Peyer's patch (tissue), 4 donors: ENCODE data around the gene ZNF813. TPM values are rescaled to one million over a fixed set of nuclear protein-coding genes. Genes with fewer than 3 reads are reported as not detected.

ENCODE experiments used
- DNase-seq, 3 donors: peaks; one replicate each; pipeline ENCODE4 v3.0.0-alpha.2; 2017 to 2019
- H3K27ac ChIP-seq, 4 donors: fragments of 200-600 bp; sonication (generic); one replicate each; pipeline ENCODE4 v1.5.1; 2016 to 2019
- H3K27me3 ChIP-seq, 2 donors: fragments of 200-600 bp; sonication (generic); one replicate each; pipeline ENCODE4 v1.5.1; 2019
- H3K36me3 ChIP-seq, 3 donors: fragments of 200-600 bp; sonication (generic); one replicate each; pipeline ENCODE4 v1.5.1; 2016 to 2019
- H3K4me1 ChIP-seq, 4 donors: fragments of 200-600 bp; sonication (generic); one replicate each; pipeline ENCODE4 v1.5.1; 2016 to 2019
- H3K4me3 ChIP-seq, 4 donors: fragments of 200-600 bp; sonication (generic); 1 replicate in 3 of 4; 2 replicates in 1 of 4; pipeline ENCODE4 v1.5.1; 2016 to 2019; ENCODE audit warnings: mild to moderate bottlenecking in 1 of 4
- H3K9me3 ChIP-seq, 4 donors: fragments of 200-600 bp; sonication (generic); one replicate each; pipeline ENCODE4 v1.5.1; 2016 to 2019; ENCODE audit warnings: mild to moderate bottlenecking in 1 of 4
- CTCF ChIP-seq, 6 experiments: fragments of 450-650 bp in 4 of 6; fragments of 200-600 bp in 2 of 6; sonication (generic) in 1 of 6; IDR thresholded peaks; one replicate each; pipeline ENCODE4 v1.5.1; 2017 to 2019; ENCODE audit warnings: antibody characterized with exemption in 6 of 6, mild to moderate bottlenecking in 3 of 6, moderate library complexity in 1 of 6
- POLR2A ChIP-seq, 2 donors: fragments of 450-650 bp; IDR thresholded peaks; one replicate each; pipeline ENCODE4 v1.5.1; 2017; ENCODE audit warnings: antibody characterized with exemption in 2 of 2, mild to moderate bottlenecking in 2 of 2, moderate library complexity in 2 of 2
- total RNA-seq, 4 donors: library from RNA; depleted of rRNA; stranded (reverse); fragments of >200 nt; gene quantifications; one replicate each; pipeline ENCODE4 v1.1.0, GENCODE V29; 2016

ZNF813 gene
- total RNA-seq, 4 donors from 2014 or later = 3.0 to 27.2 (median 5.8) TPM

GRCh38 chr19:53506728-53507127 lies 39.2 kb downstream of the ZNF813 start:
- Histone ChIP-seq H3K36me3 (no peaks in the 10 kb centered on the region), H3K9me3 (no peaks in the 10 kb centered on the region), H3K4me1 (no peaks in the 10 kb centered on the region), H3K4me3 (no peak overlapping the region), H3K27me3 (no peaks in the 10 kb centered on the region), H3K27ac (no peak overlapping the region)
- no peak for DNase-seq
- TF ChIP-seq CTCF (IDR thresholded peaks at IDR 0.05) (no peak), POLR2A (IDR thresholded peaks at IDR 0.05) (no peak)

- H3K27me3 ChIP-seq = no peaks in the 10 kb centered on the region
- H3K36me3 ChIP-seq = no peaks in the 10 kb centered on the region
- H3K9me3 ChIP-seq = no peaks in the 10 kb centered on the region
- no peak overlapping the region for H3K4me3 ChIP-seq
- no peak overlapping the region for H3K27ac ChIP-seq
- H3K4me1 ChIP-seq = no peaks in the 10 kb centered on the region
- TF ChIP-seq CTCF (IDR thresholded peaks at IDR 0.05) = no peak
- TF ChIP-seq POLR2A (IDR thresholded peaks at IDR 0.05) = no peak
- DNase-seq = no peak
These were observed 40.2 kb downstream of the ZNF813 start for GRCh38 chr19:53507523-53508442.

- Histone ChIP-seq H3K4me3 (no peak overlapping the region), H3K36me3 (no peaks in the 10 kb centered on the region), H3K27me3 (no peaks in the 10 kb centered on the region), H3K4me1 (no peaks in the 10 kb centered on the region), H3K27ac (no peak overlapping the region), H3K9me3 (no peaks in the 10 kb centered on the region)
- no peak for DNase-seq
- TF ChIP-seq POLR2A (IDR thresholded peaks at IDR 0.05) (no peak), CTCF (IDR thresholded peaks at IDR 0.05) (no peak)
These were observed 41.9 kb downstream of the ZNF813 start for GRCh38 chr19:53509443-53509842.

GRCh38 chr19:53509845-53510244 lies 42.3 kb downstream of the ZNF813 start:
- no peak for TF ChIP-seq POLR2A (IDR thresholded peaks at IDR 0.05)
- no peak for TF ChIP-seq CTCF (IDR thresholded peaks at IDR 0.05)
- H3K27ac ChIP-seq = no peak overlapping the region
- no peaks in the 10 kb centered on the region for H3K27me3 ChIP-seq
- H3K4me3 ChIP-seq = no peak overlapping the region
- H3K36me3 ChIP-seq = no peaks in the 10 kb centered on the region
- H3K4me1 ChIP-seq = no peaks in the 10 kb centered on the region
- no peaks in the 10 kb centered on the region for H3K9me3 ChIP-seq
- DNase-seq = no peak

GRCh38 chr19:53511357-53511756 lies 43.8 kb downstream of the ZNF813 start:
- no peak for DNase-seq
- no peaks in the 10 kb centered on the region for H3K27me3 ChIP-seq
- H3K36me3 ChIP-seq = no peaks in the 10 kb centered on the region
- no peaks in the 10 kb centered on the region for H3K9me3 ChIP-seq
- H3K4me1 ChIP-seq = no peaks in the 10 kb centered on the region
- H3K27ac ChIP-seq = no peak overlapping the region
- no peak overlapping the region for H3K4me3 ChIP-seq
- no peak for TF ChIP-seq POLR2A (IDR thresholded peaks at IDR 0.05)
- no peak for TF ChIP-seq CTCF (IDR thresholded peaks at IDR 0.05)
